GM12892 (cell line): ENCODE data around the gene MUC2.

Experiments
- POLR2A ChIP-seq: IDR thresholded peaks from 2 replicates; pipeline ENCODE4 v1.6.1; 2011; ENCODE audit warnings: low read depth, low read length, control low read depth
- POLR2AphosphoS5 ChIP-seq: IDR thresholded peaks from 2 replicates; pipeline ENCODE4 v1.6.1; 2011; ENCODE audit warnings: low read depth, low read length, control low read depth
- TAF1 ChIP-seq: IDR thresholded peaks from 2 replicates; pipeline ENCODE4 v1.6.1; 2011; ENCODE audit warnings: low read depth, mild to moderate bottlenecking, control low read depth, low read length, borderline replicate concordance

GRCh38 chr11:1089738-1090599 lies 15.3 kb downstream of the MUC2 start:
- TF ChIP-seq POLR2A (no peak), TAF1 (no peak), POLR2AphosphoS5 (no peak)
